CD14-positive monocyte (primary cell): ENCODE measurements around the gene DGKI. TPM values are rescaled to one million over a fixed set of nuclear protein-coding genes. Genes with fewer than 3 reads are reported as not detected.

ENCODE experiments used
- DNase-seq, 3 donors: peaks; one replicate each; pipeline ENCODE4 v3.0.0-alpha.2; 2011 to 2022
- H2AFZ ChIP-seq: 2 replicates; pipeline ENCODE4 v1.6.0; 2012; ENCODE audit warnings: mild to moderate bottlenecking, low read depth, low read length, inconsistent platforms; ENCODE audit not compliant: insufficient read depth, poor library complexity, severe bottlenecking
- H3K27ac ChIP-seq, 2 donors: 1 replicate in 1 of 2; 2 replicates in 1 of 2; pipeline ENCODE4 v1.5.1; 2012 to 2013; ENCODE audit warnings: low read length in 2 of 2, control low read depth in 1 of 2, inconsistent platforms in 1 of 2, low read depth in 1 of 2, mild to moderate bottlenecking in 1 of 2
- H3K27me3 ChIP-seq, 2 donors: one replicate each; pipeline versions ENCODE4 v1.6.0 to v1.6.1; 2011 to 2013; ENCODE audit warnings: low read length in 2 of 2; ENCODE audit not compliant: control insufficient read depth in 2 of 2, insufficient read depth in 2 of 2
- H3K36me3 ChIP-seq, 2 donors: replicated peaks in 1 of 2; 1 replicate in 1 of 2; 2 replicates in 1 of 2; pipeline versions ENCODE4 v1.5.1 to v1.6.1; 2012 to 2013; ENCODE audit warnings: low read length in 2 of 2, control low read depth in 1 of 2, inconsistent platforms in 1 of 2, mild to moderate bottlenecking in 1 of 2; ENCODE audit not compliant: insufficient read depth in 2 of 2, control insufficient read depth in 1 of 2
- H3K4me1 ChIP-seq, 2 donors: 1 replicate in 1 of 2; 2 replicates in 1 of 2; pipeline versions ENCODE4 v1.5.1 to v1.6.1; 2012 to 2013; ENCODE audit warnings: low read length in 2 of 2, control low read depth in 1 of 2, inconsistent platforms in 1 of 2, mild to moderate bottlenecking in 1 of 2, moderate library complexity in 1 of 2; ENCODE audit not compliant: insufficient read depth in 2 of 2, control insufficient read depth in 1 of 2
- H3K4me2 ChIP-seq: replicated peaks from 2 replicates; pipeline ENCODE3; 2012; ENCODE audit warnings: low read length, moderate library complexity, mild to moderate bottlenecking; ENCODE audit not compliant: poor library complexity, severe bottlenecking; ENCODE audit errors: extremely low read depth
- H3K4me3 ChIP-seq, 3 experiments: fragments of 200-600 bp in 1 of 3; sonication (generic) in 1 of 3; replicated peaks in 1 of 3; 1 replicate in 2 of 3; 2 replicates in 1 of 3; pipeline ENCODE4 v1.5.1; 2011 to 2013; ENCODE audit warnings: low read length in 3 of 3, mild to moderate bottlenecking in 3 of 3, control low read depth in 2 of 3, low read depth in 2 of 3, inconsistent platforms in 1 of 3, moderate library complexity in 1 of 3
- H3K79me2 ChIP-seq: 2 replicates; pipeline ENCODE4 v1.6.0; 2012; ENCODE audit warnings: mild to moderate bottlenecking, control low read depth, inconsistent platforms, low read length, moderate library complexity; ENCODE audit not compliant: insufficient read depth
- H3K9ac ChIP-seq: 2 replicates; pipeline ENCODE4 v1.6.0; 2017; ENCODE audit warnings: low read length, mild to moderate bottlenecking; ENCODE audit not compliant: insufficient read depth, poor library complexity, severe bottlenecking
- H3K9me3 ChIP-seq, 2 donors: replicated peaks in 1 of 2; 1 replicate in 1 of 2; 2 replicates in 1 of 2; pipeline versions ENCODE4 v1.5.1 to v1.6.1; 2012 to 2013; ENCODE audit warnings: low read length in 2 of 2, control low read depth in 1 of 2; ENCODE audit not compliant: control insufficient read depth in 1 of 2, insufficient read depth in 1 of 2
- H4K20me1 ChIP-seq: 2 replicates; pipeline ENCODE4 v1.6.0; 2012; ENCODE audit warnings: mild to moderate bottlenecking, low read length, control low read depth, moderate library complexity; ENCODE audit not compliant: insufficient read depth
- H3K27ac Mint-ChIP-seq, 7 donors: one replicate each; pipeline ENCODE4 v1.8.0; 2020; ENCODE audit warnings: mild to moderate bottlenecking in 7 of 7, mixed read lengths in 7 of 7, moderate library complexity in 6 of 7, inconsistent platforms in 2 of 7
- H3K27me3 Mint-ChIP-seq, 3 donors: one replicate each; pipeline ENCODE4 v1.8.0; 2021 to 2022; ENCODE audit warnings: low read depth in 3 of 3, mild to moderate bottlenecking in 3 of 3, mixed read lengths in 3 of 3, moderate library complexity in 3 of 3, inconsistent platforms in 1 of 3
- H3K36me3 Mint-ChIP-seq, 2 donors: one replicate each; pipeline ENCODE4 v1.8.0; 2020; ENCODE audit warnings: mixed read lengths in 2 of 2, inconsistent platforms in 1 of 2, mild to moderate bottlenecking in 1 of 2
- H3K4me1 Mint-ChIP-seq: one replicate; pipeline ENCODE4 v1.8.0; 2020; ENCODE audit warnings: mild to moderate bottlenecking, mixed read lengths
- H3K4me3 Mint-ChIP-seq, 2 donors: one replicate each; pipeline ENCODE4 v1.8.0; 2020; ENCODE audit warnings: mild to moderate bottlenecking in 2 of 2, mixed read lengths in 2 of 2, moderate library complexity in 1 of 2
- H3K9me3 Mint-ChIP-seq, 7 donors: one replicate each; pipeline ENCODE4 v1.8.0; 2020 to 2022; ENCODE audit warnings: mixed read lengths in 7 of 7, mild to moderate bottlenecking in 6 of 7, moderate library complexity in 6 of 7, inconsistent platforms in 2 of 7
- WGBS: methylation state at CpG from one replicate; pipeline ENCODE4 v1.1.5; 2013; ENCODE audit warnings: missing lambda C conversion rate; ENCODE audit not compliant: insufficient coverage; 5-methylcytosine and 5-hydroxymethylcytosine counted together
- intact Hi-C, 2 donors: fragments of 100-400 bp; cut with micrococcal nuclease; formaldehyde crosslinking; loops; one replicate each; pipeline versions ENCODE4 v1.15.0 to v1.15.1; 2023
- polyA plus RNA-seq, 3 donors: library from polyadenylated mRNA; depleted of rRNA in 1 of 3; unstranded in 2 of 3; stranded (reverse) in 1 of 3; fragments of 300-500 nt in 2 of 3; fragments of >200 nt in 1 of 3; fragmentation: Illumina TruSeq in 2 of 3; gene quantifications; 1 replicate in 2 of 3; 2 replicates in 1 of 3; pipeline ENCODE4 v1.2.3, GENCODE V29; 2012 to 2021
- TF ChIP-seq, protein P1 (sequence below): fragments of 200-600 bp; IDR thresholded peaks from one replicate; pipeline ENCODE4 v1.8.0; 2022; ENCODE audit warnings: antibody characterized with exemption, mild to moderate bottlenecking

The DGKI gene
- polyA plus RNA-seq, 3 donors, result not detected

DNA sequence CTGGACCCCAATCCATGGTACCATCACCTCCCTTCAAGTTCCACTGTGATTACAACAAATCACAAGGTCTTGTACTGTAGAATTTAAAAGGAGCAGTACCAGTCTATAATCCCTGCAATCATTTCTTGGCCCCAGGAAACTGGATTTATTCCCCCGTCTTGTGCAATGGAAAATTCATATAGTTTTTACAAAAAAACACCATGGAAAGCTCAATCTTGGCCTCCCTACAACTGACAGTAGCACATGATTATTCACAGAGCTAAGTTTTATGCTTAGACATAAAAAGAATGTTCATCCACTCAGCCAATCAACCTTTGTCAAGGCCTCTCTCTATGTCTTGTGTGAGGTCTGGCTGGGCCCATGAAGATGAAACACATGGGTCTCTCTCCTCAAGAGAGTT lies 10.2 kb downstream of the DGKI start:
- Mint-ChIP-seq H3K27ac (no peak overlapping the region), H3K36me3 (no peaks in the 10 kb centered on the region), H3K9me3 (peaks cover 8 to 22% (median 19%) of the 10 kb centered on the region in 7 donors), H3K4me1 (no peaks in the 10 kb centered on the region), H3K27me3 (peaks cover 2 to 11% (median 5%) of the 10 kb centered on the region in 3 donors), H3K4me3 (no peak overlapping the region)
- H3K4me2 ChIP-seq, result no peak overlapping the region
- H3K79me2 ChIP-seq, result no peaks in the 10 kb centered on the region
- H3K27me3 ChIP-seq, result peaks cover 6 to 9% of the 10 kb centered on the region in 2 donors
- no peak for DNase-seq
- no peak overlapping the region for H3K4me3 ChIP-seq
- H3K27ac ChIP-seq, result no peak overlapping the region
- no CpG with 5 or more reads among the region's 1 CpG for WGBS
- TF ChIP-seq, protein P1, sequence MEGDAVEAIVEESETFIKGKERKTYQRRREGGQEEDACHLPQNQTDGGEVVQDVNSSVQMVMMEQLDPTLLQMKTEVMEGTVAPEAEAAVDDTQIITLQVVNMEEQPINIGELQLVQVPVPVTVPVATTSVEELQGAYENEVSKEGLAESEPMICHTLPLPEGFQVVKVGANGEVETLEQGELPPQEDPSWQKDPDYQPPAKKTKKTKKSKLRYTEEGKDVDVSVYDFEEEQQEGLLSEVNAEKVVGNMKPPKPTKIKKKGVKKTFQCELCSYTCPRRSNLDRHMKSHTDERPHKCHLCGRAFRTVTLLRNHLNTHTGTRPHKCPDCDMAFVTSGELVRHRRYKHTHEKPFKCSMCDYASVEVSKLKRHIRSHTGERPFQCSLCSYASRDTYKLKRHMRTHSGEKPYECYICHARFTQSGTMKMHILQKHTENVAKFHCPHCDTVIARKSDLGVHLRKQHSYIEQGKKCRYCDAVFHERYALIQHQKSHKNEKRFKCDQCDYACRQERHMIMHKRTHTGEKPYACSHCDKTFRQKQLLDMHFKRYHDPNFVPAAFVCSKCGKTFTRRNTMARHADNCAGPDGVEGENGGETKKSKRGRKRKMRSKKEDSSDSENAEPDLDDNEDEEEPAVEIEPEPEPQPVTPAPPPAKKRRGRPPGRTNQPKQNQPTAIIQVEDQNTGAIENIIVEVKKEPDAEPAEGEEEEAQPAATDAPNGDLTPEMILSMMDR, result no peak
- peaks cover 22 to 24% of the 10 kb centered on the region in 2 donors for H3K9me3 ChIP-seq
- no peak overlapping the region for H2AFZ ChIP-seq
- no peaks in the 10 kb centered on the region for H3K36me3 ChIP-seq
- H3K4me1 ChIP-seq, result no peaks in the 10 kb centered on the region
- no peaks in the 10 kb centered on the region for H4K20me1 ChIP-seq
- intact Hi-C loops, result no loop called here
- no peak overlapping the region for H3K9ac ChIP-seq

DNA sequence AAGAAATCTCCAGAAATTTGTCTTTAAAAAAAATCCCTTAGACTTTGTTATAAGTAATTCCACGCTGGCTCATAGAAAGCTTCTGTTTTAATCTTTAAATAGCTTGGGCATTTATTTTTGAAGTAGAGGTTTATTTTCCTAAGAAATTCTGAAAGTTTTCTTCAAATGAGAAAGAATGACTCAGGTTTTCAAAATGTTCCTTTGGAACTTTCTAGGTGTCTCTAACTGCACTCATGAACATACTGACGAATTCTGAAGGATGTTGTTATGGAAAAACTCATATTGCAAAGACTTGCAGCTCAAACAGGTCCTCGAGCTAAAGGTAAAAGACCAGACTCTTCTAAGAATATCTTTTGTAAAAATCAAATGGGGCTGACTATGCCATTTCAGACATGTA lies 10.7 kb downstream of the DGKI start:
- Histone ChIP-seq H3K79me2 (no peaks in the 10 kb centered on the region), H2AFZ (no peak overlapping the region), H3K9ac (no peak overlapping the region), H3K36me3 (no peaks in the 10 kb centered on the region), H3K4me2 (no peak overlapping the region), H3K4me1 (no peaks in the 10 kb centered on the region), H4K20me1 (no peaks in the 10 kb centered on the region), H3K27me3 (peaks cover 4 to 7% of the 10 kb centered on the region in 2 donors), H3K9me3 (peaks cover 24 to 27% of the 10 kb centered on the region in 2 donors), H3K4me3 (no peak overlapping the region), H3K27ac (no peak overlapping the region)
- Mint-ChIP-seq H3K4me1 (no peaks in the 10 kb centered on the region), H3K9me3 (peaks cover 8 to 23% (median 22%) of the 10 kb centered on the region in 7 donors), H3K27ac (no peak overlapping the region), H3K4me3 (no peak overlapping the region), H3K27me3 (peaks cover 0 to 10% (median 4%) of the 10 kb centered on the region in 3 donors), H3K36me3 (no peaks in the 10 kb centered on the region)
- TF ChIP-seq, protein P1, result no peak
- intact Hi-C loops, result no loop called here
- no CpG with 5 or more reads among the region's 3 CpGs for WGBS
- no peak for DNase-seq
